Activated CD4-positive, alpha-beta memory T cell treated with anti-CD3 and anti-CD28 coated beads, Interleukin-2, amount 10 ng/mL, durations not matched to agents 7 days and 5 days (primary cell): ENCODE results near the gene YWHAH. TPM values are rescaled to one million over a fixed set of nuclear protein-coding genes. Genes with fewer than 3 reads are reported as not detected.

ENCODE experiments used
- CTCF ChIA-PET: fragments of 350-600 bp; sonication (Branson Sonifier 250); formaldehyde crosslinking; loops from one replicate; lab custom pipeline; 2021; ENCODE audit warnings: antibody characterized with exemption, inconsistent platforms; lab: Charles Lee
- POLR2A ChIA-PET: fragments of 350-600 bp; sonication (Branson Sonifier 250); formaldehyde crosslinking; loops from one replicate; lab custom pipeline; 2021; ENCODE audit warnings: antibody characterized with exemption; lab: Charles Lee
- DNase-seq: peaks from one replicate; pipeline ENCODE4 v3.0.0-alpha.2; 2020
- H3K27ac Mint-ChIP-seq: one replicate; pipeline ENCODE4 v1.8.0; 2021; ENCODE audit warnings: mild to moderate bottlenecking, mixed read lengths
- H3K27me3 Mint-ChIP-seq: one replicate; pipeline ENCODE4 v1.8.0; 2021; ENCODE audit warnings: mixed read lengths
- H3K36me3 Mint-ChIP-seq: one replicate; pipeline ENCODE4 v1.8.0; 2021; ENCODE audit warnings: low read depth, mixed read lengths
- H3K4me1 Mint-ChIP-seq: one replicate; pipeline ENCODE4 v1.8.0; 2021; ENCODE audit warnings: mixed read lengths
- H3K4me3 Mint-ChIP-seq: one replicate; pipeline ENCODE4 v1.8.0; 2021; ENCODE audit warnings: mild to moderate bottlenecking, mixed read lengths
- H3K9me3 Mint-ChIP-seq: one replicate; pipeline ENCODE4 v1.8.0; 2021; ENCODE audit warnings: mixed read lengths
- total RNA-seq, 2 experiments: library from RNA; stranded (reverse); gene quantifications; one replicate each; pipeline ENCODE4 v1.2.3, GENCODE V29; 2021

The YWHAH gene
- total RNA-seq, 2 experiments from 2014 or later: 203 to 211 TPM

DNA sequence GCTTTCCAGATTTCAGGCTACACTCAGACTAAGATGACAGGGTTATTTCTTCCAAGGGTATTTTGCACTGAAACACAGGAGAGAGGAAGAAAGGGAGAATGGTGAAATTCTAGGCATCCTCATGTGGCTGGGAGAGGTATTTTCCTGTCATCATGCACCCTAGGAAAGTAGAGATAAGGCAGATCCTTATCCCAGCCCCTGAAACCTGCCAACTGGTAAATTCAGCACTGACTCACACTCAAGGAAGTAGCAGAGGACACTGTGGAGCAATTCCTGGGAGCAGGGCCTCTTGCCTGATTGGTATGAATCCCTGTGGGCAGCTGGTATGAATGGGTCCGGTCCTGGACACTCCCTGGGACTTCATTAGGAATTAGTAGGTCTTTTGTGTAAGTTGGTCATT lies 61.1 kb downstream of the YWHAH start:
- no peak overlapping the region for H3K27ac Mint-ChIP-seq
- no peaks in the 10 kb centered on the region for H3K36me3 Mint-ChIP-seq
- no peaks in the 10 kb centered on the region for H3K4me1 Mint-ChIP-seq
- H3K9me3 Mint-ChIP-seq: no peaks in the 10 kb centered on the region
- peaks cover 26% of the 10 kb centered on the region for H3K27me3 Mint-ChIP-seq
- ChIA-PET POLR2A (no interaction called here), CTCF (no interaction called here)
- H3K4me3 Mint-ChIP-seq: no peak overlapping the region
- no peak for DNase-seq

Other genes with a start within 250 kb of the YWHAH start
- gene PRR14L, start 194.4 kb upstream of the YWHAH start, total RNA-seq: 10 to 100 TPM; 56.3 to 61.3 TPM
- gene DEPDC5, start 190.5 kb upstream of the YWHAH start, total RNA-seq: 10 to 100 TPM; 32.8 to 33.7 TPM
- gene SLC5A1, start 98.7 kb downstream of the YWHAH start, total RNA-seq: not detected
- gene C22orf42, start 214.8 kb downstream of the YWHAH start, total RNA-seq: not detected